GM18526 (cell line): ENCODE measurements around the gene FNDC3B.

ENCODE experiments used
- POLR2A ChIP-seq: IDR thresholded peaks from 3 replicates; pipeline ENCODE4 v1.6.1; 2011; ENCODE audit not compliant: insufficient read length; ENCODE audit errors: extremely low read depth

FNDC3B gene

GRCh38 chr3:172351895-172352466 is 312.6 kb downstream of the FNDC3B start:
- TF ChIP-seq POLR2A: no peak

- no peak for TF ChIP-seq POLR2A
Observed at GRCh38 chr3:172352786-172353185, 313.4 kb downstream of the FNDC3B start.

GRCh38 chr3:172354931-172355499 is 315.6 kb downstream of the FNDC3B start:
- no peak for TF ChIP-seq POLR2A

GRCh38 chr3:172355836-172356235 is 316.5 kb downstream of the FNDC3B start:
- no peak for TF ChIP-seq POLR2A

- TF ChIP-seq POLR2A: no peak
Observed at GRCh38 chr3:172356427-172356826, 317.0 kb downstream of the FNDC3B start.

GRCh38 chr3:172357850-172358754 is 318.7 kb downstream of the FNDC3B start:
- TF ChIP-seq POLR2A: no peak

GRCh38 chr3:172359231-172359630 is 319.9 kb downstream of the FNDC3B start:
- no peak for TF ChIP-seq POLR2A

GRCh38 chr3:172359996-172360395 is 320.6 kb downstream of the FNDC3B start:
- no peak for TF ChIP-seq POLR2A

GRCh38 chr3:172362583-172362982 is 323.2 kb downstream of the FNDC3B start:
- TF ChIP-seq POLR2A: no peak

- TF ChIP-seq POLR2A: no peak
Observed at GRCh38 chr3:172364374-172365027, 325.1 kb downstream of the FNDC3B start.

- TF ChIP-seq POLR2A: no peak
Observed at GRCh38 chr3:172365028-172365567, 325.7 kb downstream of the FNDC3B start.

GRCh38 chr3:172367205-172368105 is 328.1 kb downstream of the FNDC3B start:
- TF ChIP-seq POLR2A: no peak

- no peak for TF ChIP-seq POLR2A
Observed at GRCh38 chr3:172369590-172370259, 330.3 kb downstream of the FNDC3B start.

GRCh38 chr3:172370419-172370818 is 331.0 kb downstream of the FNDC3B start:
- no peak for TF ChIP-seq POLR2A
